GM19324 (cell line): ENCODE results near the gene IL2RA.
"Not testable (repeated sequence)": the region's sequence is repeated elsewhere in the genome, so short reads cannot be mapped to it uniquely, and the experiment has no call there.

Experiments
- ATAC-seq: cut with Tn5 transposase; IDR thresholded peaks from one replicate; pipeline ENCODE4 v1.9.1; 2021; ENCODE audit warnings: mild to moderate bottlenecking, moderate library complexity; ENCODE audit not compliant: unreplicated experiment, low FRiP score

IL2RA gene

DNA sequence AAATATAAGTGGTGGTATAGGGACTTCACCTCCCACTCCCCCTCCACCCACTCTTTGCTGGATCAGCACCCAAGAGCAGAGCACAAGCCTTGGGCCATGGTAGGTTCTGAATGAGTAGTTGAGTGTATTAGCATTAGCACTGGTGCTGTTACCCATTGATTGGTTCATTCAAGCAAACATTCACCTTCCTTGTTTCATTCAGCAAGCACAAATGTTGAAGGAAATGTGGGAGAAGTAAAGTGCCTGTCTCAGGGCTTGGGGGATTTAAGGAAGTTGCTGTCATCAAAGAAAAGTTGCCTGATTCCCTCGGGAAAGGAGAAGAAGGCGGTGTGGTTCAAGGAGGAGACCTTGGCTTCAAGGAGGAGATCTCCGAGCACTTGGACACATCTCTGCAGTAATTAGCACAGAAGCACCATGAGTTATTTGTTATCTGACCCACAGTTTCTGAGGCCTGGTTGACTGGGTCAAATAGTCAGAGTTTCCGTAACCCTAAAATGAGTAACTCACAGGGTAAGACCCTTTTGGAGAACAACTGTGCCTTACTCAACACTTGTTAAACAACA lies 17.3 kb downstream of the IL2RA start:
- no peak for ATAC-seq

DNA sequence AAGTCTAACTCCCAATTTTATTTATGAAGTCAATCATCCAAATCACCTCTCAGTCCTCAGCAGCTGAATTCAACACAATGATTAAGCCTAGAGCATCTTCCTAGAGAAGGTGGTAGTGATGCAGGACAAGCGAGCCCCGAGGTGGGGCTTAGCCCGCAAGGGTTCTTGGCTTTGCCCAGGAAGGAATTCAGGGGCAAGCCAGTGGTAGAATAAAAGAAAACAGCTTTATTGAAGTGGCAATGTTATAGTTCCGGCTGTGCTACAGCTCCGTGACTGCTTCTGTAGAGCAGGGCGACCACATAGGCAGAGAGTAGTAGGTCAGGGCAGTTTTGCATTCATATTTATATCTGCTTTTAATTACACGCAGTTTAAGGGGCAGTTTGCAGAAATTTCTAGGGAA lies 18.1 kb downstream of the IL2RA start:
- ATAC-seq = no peak

DNA sequence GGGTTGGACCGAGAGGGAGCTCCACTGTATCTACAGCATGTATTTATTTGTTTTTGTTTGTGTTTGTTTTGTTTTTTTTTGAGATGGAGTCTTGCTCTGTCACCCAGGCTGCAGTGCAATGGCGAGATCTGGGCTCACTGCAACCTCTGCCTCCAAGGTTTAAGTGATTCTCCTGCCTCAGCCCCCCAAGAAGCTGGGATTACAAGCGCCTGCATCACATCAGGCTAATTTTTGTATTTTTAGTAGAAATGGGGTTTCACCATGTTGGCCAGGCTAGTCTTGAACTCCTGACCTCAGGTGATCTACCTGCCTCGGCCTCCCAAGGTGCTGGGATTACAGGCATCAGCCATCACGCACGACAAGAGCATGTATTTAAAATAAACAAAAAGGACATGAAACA lies 18.8 kb downstream of the IL2RA start:
- not testable (repeated sequence) for ATAC-seq

DNA sequence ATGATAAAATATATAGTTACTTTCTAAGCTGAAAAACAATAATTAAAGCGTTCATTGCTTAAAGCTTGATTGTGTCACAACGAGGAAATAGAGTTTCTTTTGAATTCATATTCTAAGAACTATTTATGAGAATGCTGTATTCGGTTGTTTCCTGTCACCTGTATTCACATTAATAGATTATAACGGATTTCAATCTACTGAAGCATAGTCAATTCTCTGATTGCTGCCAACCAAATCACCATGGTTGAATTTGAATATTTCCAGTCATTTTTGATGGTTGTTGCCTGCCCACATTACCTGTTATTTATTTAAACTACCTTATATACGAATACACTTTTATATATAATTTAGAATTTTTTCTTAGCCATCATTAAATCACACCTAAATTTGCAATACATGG lies 22.0 kb downstream of the IL2RA start:
- ATAC-seq = no peak

- no peak for ATAC-seq
These were observed 22.5 kb downstream of the IL2RA start for GRCh38 chr10:6039711-6040110.

GRCh38 chr10:6038071-6038631 lies 24.0 kb downstream of the IL2RA start:
- no peak for ATAC-seq

DNA sequence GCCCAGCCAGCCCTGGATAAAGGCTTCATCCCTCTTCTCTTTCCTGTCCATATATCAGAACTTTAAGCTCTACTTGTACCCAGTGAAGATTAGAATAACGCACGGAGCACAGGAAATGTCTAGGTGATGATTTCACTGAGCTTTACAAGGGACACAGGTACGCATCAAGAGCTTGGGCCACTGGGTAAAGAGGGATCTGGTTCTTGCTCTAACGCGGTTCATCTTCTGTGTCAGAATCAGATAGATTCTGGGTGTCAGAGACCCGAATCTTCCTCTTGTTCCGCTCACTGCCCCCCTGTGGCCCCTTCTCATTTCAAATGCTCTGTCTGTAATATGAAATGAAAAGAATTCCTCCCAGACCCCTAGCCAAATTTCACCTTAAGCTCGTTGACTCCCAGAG lies 24.7 kb downstream of the IL2RA start:
- ATAC-seq = no peak

GRCh38 chr10:6036861-6037321 lies 25.3 kb downstream of the IL2RA start:
- ATAC-seq = no peak

GRCh38 chr10:6035931-6036575 lies 26.1 kb downstream of the IL2RA start:
- ATAC-seq = no peak

GRCh38 chr10:6035101-6035834 lies 26.9 kb downstream of the IL2RA start:
- no peak for ATAC-seq

- no peak for ATAC-seq
These were observed 27.8 kb downstream of the IL2RA start for GRCh38 chr10:6034371-6034770.

DNA sequence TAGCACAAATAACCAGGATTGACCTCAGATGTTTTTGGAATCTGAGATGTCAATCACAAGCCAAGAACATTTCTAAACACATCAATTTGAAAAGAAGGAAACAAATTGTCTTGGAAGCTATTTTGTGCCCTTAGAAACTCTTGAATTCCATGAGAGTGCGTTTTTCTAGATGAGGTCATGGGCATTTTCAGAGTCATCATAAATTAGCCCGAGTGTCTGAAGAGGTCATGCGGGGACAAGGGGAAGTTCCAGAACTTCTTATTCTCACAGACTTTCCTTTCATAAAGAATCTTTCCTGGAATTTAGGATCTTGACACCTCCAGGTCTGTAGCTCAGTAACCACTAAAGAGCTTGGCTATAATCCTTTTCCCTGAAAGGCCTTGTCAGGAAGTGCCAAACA lies 28.2 kb downstream of the IL2RA start:
- no peak for ATAC-seq

DNA sequence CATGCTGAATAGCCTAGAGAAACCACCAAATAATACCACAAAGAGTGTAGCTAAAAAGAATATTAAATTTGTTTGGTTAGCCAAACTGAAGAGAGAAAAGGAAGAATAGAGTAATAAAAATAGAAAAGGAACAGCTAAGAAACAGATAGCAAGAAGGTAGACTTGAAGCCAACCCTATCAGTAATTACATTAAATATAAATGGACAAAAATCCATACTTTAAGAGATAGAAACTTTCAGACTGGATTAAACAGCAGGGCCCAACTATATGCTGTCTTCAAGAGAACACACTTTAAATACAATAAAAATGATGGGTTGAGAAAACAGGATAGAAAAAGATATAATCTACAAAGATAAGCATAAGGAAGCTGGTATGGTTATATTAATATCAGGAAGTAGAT lies 31.2 kb downstream of the IL2RA start:
- no peak for ATAC-seq

DNA sequence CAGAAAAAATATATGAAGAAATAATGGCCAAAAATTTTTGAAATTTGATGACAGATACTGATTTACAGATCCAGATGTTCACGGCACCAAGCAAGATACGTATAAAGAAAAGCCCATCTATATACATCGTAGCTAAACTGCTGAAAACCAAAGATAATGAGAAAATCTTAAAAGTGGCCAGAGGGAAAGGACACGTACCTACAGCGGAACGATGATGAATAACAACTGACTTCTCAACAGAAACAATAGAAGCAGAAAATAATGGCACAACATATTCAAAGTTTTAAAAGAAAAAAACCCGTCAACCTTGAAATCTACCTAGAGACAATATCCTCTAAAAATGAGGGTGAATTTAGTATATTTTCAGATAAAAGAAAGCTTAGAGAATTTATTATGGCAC lies 31.9 kb downstream of the IL2RA start:
- ATAC-seq = no peak

DNA sequence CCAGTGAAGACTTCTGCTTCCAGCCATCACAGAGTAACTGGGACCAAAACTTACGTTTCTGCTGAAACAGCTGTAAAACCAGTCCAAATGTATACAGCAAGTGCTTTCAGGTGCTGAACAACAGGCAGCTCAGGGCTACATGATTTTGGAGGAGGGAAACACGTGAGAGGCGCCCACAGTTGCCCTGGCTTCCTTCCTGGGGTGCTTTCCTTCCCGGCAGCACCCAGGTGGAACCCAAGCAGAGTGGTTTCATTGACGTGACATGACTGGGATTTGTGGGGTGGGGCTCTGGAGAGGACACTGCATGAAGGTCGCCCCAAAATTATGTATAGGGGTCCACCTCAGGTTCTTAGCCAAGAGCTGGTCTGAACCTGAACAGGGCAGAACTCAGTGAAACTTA lies 34.2 kb downstream of the IL2RA start:
- no peak for ATAC-seq

DNA sequence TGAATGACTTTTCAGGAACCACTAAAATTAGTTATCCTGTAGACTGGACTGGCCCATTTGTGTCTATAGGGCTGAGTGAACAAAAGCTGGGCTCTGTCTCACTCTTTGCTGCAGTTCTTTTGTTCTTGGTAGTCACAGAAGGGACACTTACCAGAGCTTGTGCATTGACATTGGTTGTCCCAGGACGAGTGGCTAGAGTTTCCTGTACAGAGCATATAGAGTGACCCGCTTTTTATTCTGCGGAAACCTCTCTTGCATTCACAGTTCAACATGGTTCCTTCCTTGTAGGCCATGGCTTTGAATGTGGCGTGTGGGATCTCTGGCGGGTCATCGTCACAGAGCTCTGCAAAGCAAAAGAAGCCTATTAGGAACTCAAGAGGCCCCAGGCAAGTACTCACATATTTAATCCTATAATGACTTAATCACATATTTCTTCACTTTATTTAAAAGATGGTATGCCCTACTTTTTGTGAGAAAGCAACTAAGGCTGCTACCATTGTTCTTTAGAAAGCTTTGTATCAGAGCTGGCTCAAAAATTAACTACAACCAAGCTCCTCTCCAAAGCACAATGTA lies 36.4 kb downstream of the IL2RA start:
- ATAC-seq = no peak

GRCh38 chr10:6024334-6024682 lies 37.9 kb downstream of the IL2RA start:
- no peak for ATAC-seq

- no peak for ATAC-seq
These were observed 38.4 kb downstream of the IL2RA start for GRCh38 chr10:6023661-6024333.

GRCh38 chr10:6022660-6023059 lies 39.5 kb downstream of the IL2RA start:
- ATAC-seq = no peak

DNA sequence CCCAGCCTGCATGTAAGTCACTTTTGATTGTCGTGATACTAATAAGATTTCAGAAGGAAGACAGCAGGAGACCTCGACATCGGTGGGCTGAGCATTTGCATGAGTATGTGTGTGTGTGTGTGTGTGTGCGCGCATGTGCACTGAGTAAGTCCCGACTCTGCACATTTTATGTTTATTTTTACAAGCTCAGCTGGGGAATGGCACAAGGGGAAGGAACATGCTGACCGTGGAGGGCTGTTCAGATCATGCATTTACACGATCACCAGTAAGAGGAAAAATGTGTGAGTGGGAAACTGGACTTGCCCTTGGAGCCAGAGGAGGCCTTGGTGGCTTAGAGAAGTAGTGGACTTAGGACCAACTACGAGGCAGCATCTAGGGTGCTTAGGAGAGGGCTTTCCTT lies 41.3 kb downstream of the IL2RA start:
- ATAC-seq = no peak

GRCh38 chr10:6019796-6020195 lies 42.4 kb downstream of the IL2RA start:
- ATAC-seq = no peak
